SU-DHL-6 (cell line): Measurements from ENCODE around the gene PLEKHM2.

ENCODE experiments used
- EZH2phosphoT487 ChIP-seq: fragments of 200-600 bp; sonication (generic), shearing (Covaris generic); conservative IDR thresholded peaks from 2 replicates; pipeline ENCODE4 v1.6.1; 2018; ENCODE audit warnings: mild to moderate bottlenecking, antibody characterized with exemption, low read length, moderate library complexity, mixed read lengths
- TF ChIP-seq, protein P1 (sequence below): fragments of 200-600 bp; sonication (generic); IDR thresholded peaks from one replicate; pipeline ENCODE4 v1.5.1; 2017; ENCODE audit warnings: antibody characterized with exemption, mild to moderate bottlenecking, low read length, moderate library complexity; ENCODE audit not compliant: insufficient read depth, poor library complexity, severe bottlenecking

DNA sequence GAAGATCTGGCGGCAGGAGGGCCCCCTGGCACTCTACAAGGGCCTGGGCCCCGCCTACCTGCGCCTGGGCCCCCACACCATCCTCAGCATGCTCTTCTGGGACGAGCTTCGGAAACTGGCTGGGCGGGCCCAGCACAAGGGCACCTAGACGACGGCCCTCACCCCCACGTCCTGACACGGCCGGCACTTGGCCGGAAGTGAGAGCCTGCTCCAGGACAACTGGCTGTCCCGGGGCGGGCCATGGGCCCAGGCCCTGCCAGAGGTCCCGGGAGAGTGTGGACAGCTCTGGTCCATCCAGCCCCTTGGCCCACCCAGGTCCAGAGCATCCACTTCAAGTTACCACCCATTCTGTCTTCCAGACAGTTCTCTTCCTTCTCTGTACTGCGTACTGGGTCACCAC, 55.1 kb downstream of the PLEKHM2 start:
- TF ChIP-seq, protein P1, sequence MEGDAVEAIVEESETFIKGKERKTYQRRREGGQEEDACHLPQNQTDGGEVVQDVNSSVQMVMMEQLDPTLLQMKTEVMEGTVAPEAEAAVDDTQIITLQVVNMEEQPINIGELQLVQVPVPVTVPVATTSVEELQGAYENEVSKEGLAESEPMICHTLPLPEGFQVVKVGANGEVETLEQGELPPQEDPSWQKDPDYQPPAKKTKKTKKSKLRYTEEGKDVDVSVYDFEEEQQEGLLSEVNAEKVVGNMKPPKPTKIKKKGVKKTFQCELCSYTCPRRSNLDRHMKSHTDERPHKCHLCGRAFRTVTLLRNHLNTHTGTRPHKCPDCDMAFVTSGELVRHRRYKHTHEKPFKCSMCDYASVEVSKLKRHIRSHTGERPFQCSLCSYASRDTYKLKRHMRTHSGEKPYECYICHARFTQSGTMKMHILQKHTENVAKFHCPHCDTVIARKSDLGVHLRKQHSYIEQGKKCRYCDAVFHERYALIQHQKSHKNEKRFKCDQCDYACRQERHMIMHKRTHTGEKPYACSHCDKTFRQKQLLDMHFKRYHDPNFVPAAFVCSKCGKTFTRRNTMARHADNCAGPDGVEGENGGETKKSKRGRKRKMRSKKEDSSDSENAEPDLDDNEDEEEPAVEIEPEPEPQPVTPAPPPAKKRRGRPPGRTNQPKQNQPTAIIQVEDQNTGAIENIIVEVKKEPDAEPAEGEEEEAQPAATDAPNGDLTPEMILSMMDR = no peak
- no peak for TF ChIP-seq EZH2phosphoT487
